Stimulated activated CD4-positive, alpha-beta T cell treated with anti-CD3 and anti-CD28 coated beads, Interleukin-12 subunit alpha, Interleukin-12 subunit beta, amount 100 ng/mL, for 24 hours (primary cell): ENCODE data around the gene MATN1.

Source experiments
- DNase-seq, 2 experiments: peaks; one replicate each; pipeline ENCODE4 v3.0.0-alpha.2; 2020; ENCODE audit warnings: low read depth in 2 of 2

MATN1 gene

GRCh38 chr1:30745834-30746208, 22.4 kb upstream of the MATN1 start:
- no peak for DNase-seq

GRCh38 chr1:30745156-30745833, 21.9 kb upstream of the MATN1 start:
- no peak for DNase-seq

- DNase-seq, result no peak
Measured at GRCh38 chr1:30744060-30744756, 20.8 kb upstream of the MATN1 start.

GRCh38 chr1:30743584-30744059, 20.2 kb upstream of the MATN1 start:
- DNase-seq, result no peak

GRCh38 chr1:30742963-30743559, 19.7 kb upstream of the MATN1 start:
- DNase-seq, result no peak

GRCh38 chr1:30742300-30742962, 19.0 kb upstream of the MATN1 start:
- no peak for DNase-seq

- DNase-seq, result no peak
Measured at GRCh38 chr1:30741239-30741894, 18.0 kb upstream of the MATN1 start.

GRCh38 chr1:30740251-30741238, 17.2 kb upstream of the MATN1 start:
- no peak for DNase-seq

- DNase-seq, result no peak
Measured at GRCh38 chr1:30739601-30740000, 16.2 kb upstream of the MATN1 start.

GRCh38 chr1:30738715-30739559, 15.6 kb upstream of the MATN1 start:
- DNase-seq, result no peak

- DNase-seq, result no peak
Measured at GRCh38 chr1:30738040-30738714, 14.8 kb upstream of the MATN1 start.

- no peak for DNase-seq
Measured at GRCh38 chr1:30737357-30738039, 14.1 kb upstream of the MATN1 start.

GRCh38 chr1:30735668-30736498, 12.5 kb upstream of the MATN1 start:
- DNase-seq, result no peak

GRCh38 chr1:30735124-30735523, 11.7 kb upstream of the MATN1 start:
- no peak for DNase-seq

GRCh38 chr1:30734580-30734979, 11.2 kb upstream of the MATN1 start:
- no peak for DNase-seq

GRCh38 chr1:30734106-30734505, 10.7 kb upstream of the MATN1 start:
- no peak for DNase-seq

- DNase-seq, result no peak
Measured at GRCh38 chr1:30733493-30733892, 10.1 kb upstream of the MATN1 start.
